Stimulated activated memory B cell treated with anti-CD40 and anti-IgM and Interleukin-4, amounts not matched to agents 10 μg/mL and 1 μg/mL and 100 μg/mL, for 72 hours (primary cell): ENCODE results near the gene SLC2A4RG.

ENCODE experiments used
- ATAC-seq: fragments of 150-1000 bp; cut with Tn5 transposase; 2 replicates; pipeline ENCODE4 v1.10.0; 2021
- H3K27ac Mint-ChIP-seq: one replicate; pipeline ENCODE4 v1.8.0; 2022; ENCODE audit warnings: mild to moderate bottlenecking, mixed read lengths
- H3K27me3 Mint-ChIP-seq: one replicate; pipeline ENCODE4 v1.8.0; 2022; ENCODE audit warnings: mixed read lengths
- H3K36me3 Mint-ChIP-seq: one replicate; pipeline ENCODE4 v1.8.0; 2022; ENCODE audit warnings: mixed read lengths
- H3K4me1 Mint-ChIP-seq: one replicate; pipeline ENCODE4 v1.8.0; 2022; ENCODE audit warnings: mixed read lengths
- H3K4me3 Mint-ChIP-seq: one replicate; pipeline ENCODE4 v1.8.0; 2022; ENCODE audit warnings: mild to moderate bottlenecking, moderate library complexity, mixed read lengths
- H3K9me3 Mint-ChIP-seq: one replicate; pipeline ENCODE4 v1.8.0; 2022; ENCODE audit warnings: mixed read lengths

SLC2A4RG gene

DNA sequence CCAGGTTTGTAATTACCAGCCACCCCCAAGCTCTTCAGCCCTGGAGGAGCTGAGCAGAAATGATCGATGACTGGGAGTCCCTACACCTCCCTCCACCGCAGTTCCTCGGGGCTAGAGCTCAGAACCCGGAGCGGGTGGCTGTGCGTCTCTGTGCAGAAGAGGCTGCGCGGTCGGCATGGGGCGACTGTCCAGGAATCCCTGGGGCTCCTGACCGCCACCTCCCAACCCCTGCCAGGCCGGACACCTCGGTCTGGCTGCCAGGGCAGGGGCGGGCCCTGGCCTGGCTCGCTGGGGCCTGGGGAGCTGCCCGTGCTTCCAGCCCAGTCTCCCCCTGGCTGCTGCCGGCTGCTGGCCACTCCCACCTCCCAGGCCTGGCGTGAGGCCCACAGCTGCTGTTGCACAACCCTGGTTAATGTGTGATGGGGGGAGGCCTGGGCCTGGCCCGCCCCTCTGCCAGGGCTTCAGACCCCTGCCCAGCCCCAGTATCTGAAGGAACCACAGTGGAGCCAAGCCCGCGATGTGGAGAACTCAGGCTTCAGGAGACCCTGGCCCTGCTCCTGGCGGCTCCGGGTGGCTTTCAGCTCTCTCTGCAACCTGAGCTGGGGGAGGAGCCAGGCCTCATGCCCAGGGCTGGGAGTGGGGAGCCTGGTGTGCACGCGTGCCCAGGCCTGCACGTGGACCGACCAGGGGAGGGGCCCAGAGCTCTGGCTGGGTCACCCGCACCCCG, 1.2 kb downstream of the SLC2A4RG start:
- no peaks in the 10 kb centered on the region for H3K9me3 Mint-ChIP-seq
- H3K36me3 Mint-ChIP-seq, result no peaks in the 10 kb centered on the region
- H3K27ac Mint-ChIP-seq, result no peak overlapping the region
- ATAC-seq, result no peak
- H3K27me3 Mint-ChIP-seq, result no peaks in the 10 kb centered on the region
- H3K4me1 Mint-ChIP-seq, result peaks cover 22% of the 10 kb centered on the region
- peak overlapping the region; percentile 60 for H3K4me3 Mint-ChIP-seq

DNA sequence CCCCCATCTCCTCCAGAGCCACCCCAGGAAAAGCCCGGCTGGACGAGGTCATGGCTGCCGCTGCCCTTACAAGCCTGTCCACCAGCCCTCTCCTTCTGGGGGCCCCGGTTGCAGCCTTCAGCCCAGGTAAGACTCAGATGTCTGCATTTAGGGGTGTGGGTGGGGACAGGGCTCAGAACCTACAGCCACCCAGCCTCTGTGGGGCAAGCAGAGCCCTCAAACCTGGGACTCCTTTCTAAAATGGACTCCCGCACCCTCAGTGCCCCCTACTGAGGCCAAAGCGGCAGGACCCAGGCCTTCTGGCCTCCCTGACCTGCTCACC, 1.7 kb downstream of the SLC2A4RG start:
- no peak overlapping the region for H3K27ac Mint-ChIP-seq
- H3K4me3 Mint-ChIP-seq, result peak overlapping the region; percentile 50
- H3K27me3 Mint-ChIP-seq, result no peaks in the 10 kb centered on the region
- H3K4me1 Mint-ChIP-seq, result peaks cover 17% of the 10 kb centered on the region
- ATAC-seq, result no peak
- no peaks in the 10 kb centered on the region for H3K9me3 Mint-ChIP-seq
- no peaks in the 10 kb centered on the region for H3K36me3 Mint-ChIP-seq

DNA sequence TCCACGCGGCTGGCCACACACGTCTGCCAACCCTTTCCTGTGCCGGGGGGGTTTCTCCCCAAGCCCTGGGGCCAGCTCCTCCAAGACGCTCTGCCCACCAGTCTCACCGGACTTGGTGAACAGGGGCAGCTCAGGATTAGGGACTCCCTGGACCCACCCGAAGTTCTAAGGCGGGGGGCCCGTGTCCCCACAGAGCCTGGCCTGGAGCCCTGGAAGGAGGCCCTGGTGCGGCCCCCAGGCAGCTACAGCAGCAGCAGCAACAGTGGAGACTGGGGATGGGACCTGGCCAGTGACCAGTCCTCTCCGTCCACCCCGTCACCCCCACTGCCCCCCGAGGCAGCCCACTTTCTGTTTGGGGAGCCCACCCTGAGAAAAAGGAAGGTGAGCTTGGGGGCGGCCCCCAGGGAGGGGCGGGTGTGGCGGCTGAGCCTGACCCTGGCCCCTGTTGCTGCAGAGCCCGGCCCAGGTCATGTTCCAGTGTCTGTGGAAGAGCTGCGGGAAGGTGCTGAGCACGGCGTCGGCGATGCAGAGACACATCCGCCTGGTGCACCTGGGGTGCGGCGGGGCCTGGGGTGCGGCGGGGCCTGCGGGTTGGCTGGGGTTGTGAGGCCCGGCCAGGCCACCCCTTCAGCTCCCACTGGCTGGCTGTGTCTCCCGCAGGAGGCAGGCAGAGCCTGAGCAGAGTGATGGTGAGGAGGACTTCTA, 2.3 kb downstream of the SLC2A4RG start:
- Mint-ChIP-seq H3K4me3 (peak overlapping the region; percentile 50), H3K27me3 (no peaks in the 10 kb centered on the region), H3K27ac (no peak overlapping the region), H3K9me3 (no peaks in the 10 kb centered on the region), H3K36me3 (no peaks in the 10 kb centered on the region), H3K4me1 (peaks cover 12% of the 10 kb centered on the region)
- no peak for ATAC-seq

GRCh38 chr20:63742381-63743024, 2.9 kb downstream of the SLC2A4RG start:
- Mint-ChIP-seq H3K36me3 (no peaks in the 10 kb centered on the region), H3K4me1 (peaks cover 6% of the 10 kb centered on the region), H3K4me3 (no peak overlapping the region), H3K27ac (no peak overlapping the region), H3K9me3 (no peaks in the 10 kb centered on the region), H3K27me3 (no peaks in the 10 kb centered on the region)
- no peak for ATAC-seq

DNA sequence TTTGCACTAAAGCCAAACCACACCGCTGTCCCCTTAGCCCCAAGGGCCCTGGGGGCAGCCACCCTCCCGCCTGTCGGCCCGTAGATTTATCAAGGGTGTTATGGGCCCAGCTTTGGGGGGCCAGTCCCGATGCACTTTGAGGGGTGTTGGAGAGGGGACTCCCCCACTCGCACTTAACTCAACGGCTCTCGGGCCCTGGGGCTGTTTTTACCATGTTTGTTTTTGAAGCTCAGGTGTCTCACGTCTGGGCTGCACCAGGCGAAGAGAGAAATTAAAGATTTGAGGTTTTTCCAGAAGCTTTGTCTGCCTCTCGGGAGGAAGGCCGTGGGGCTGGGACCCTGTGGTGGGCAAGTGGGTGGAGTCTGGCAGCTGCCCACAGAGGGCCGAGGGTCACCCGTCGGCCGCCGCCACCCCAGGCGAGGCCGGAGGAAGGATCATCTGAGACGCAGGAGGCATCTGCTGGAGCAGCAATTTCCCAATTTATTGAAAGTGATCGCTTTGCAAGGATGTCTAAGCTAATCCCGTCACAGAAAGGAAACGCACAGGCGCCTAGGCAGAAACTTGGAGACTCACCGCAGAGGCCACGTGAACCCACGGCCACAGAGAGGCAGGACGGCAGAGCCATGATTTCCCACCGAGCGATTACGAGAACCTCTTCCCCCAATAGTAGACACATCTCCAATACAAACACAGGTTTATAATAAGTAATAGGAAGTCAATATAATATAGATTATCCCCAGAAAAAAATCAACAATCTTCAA, 3.8 kb downstream of the SLC2A4RG start:
- no peaks in the 10 kb centered on the region for H3K9me3 Mint-ChIP-seq
- ATAC-seq, result no peak
- H3K4me3 Mint-ChIP-seq, result no peak overlapping the region
- no peaks in the 10 kb centered on the region for H3K36me3 Mint-ChIP-seq
- peaks cover 4% of the 10 kb centered on the region for H3K4me1 Mint-ChIP-seq
- H3K27me3 Mint-ChIP-seq, result no peaks in the 10 kb centered on the region
- no peak overlapping the region for H3K27ac Mint-ChIP-seq

DNA sequence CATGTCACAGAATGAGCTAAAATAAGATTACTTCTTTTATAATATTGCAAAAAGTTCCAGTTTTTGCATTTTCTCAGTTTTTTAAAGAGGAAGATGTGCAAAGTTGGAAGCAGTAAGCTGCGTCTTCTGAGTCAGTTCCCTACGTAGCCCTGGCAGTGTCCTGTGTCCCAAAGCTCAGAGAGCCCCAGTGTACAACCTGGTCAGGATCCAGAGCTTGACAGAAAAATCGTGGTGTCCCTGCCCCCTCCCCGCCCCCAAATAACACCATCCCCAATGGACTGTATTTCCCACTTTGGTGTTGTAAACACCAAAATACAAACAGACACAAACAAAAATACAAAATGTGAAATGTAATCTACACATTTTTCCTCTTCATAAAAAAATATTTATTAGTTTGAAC, 4.6 kb downstream of the SLC2A4RG start:
- Mint-ChIP-seq H3K9me3 (no peaks in the 10 kb centered on the region), H3K27ac (no peak overlapping the region), H3K4me3 (no peak overlapping the region), H3K27me3 (no peaks in the 10 kb centered on the region), H3K4me1 (no peaks in the 10 kb centered on the region), H3K36me3 (no peaks in the 10 kb centered on the region)
- ATAC-seq, result no peak

DNA sequence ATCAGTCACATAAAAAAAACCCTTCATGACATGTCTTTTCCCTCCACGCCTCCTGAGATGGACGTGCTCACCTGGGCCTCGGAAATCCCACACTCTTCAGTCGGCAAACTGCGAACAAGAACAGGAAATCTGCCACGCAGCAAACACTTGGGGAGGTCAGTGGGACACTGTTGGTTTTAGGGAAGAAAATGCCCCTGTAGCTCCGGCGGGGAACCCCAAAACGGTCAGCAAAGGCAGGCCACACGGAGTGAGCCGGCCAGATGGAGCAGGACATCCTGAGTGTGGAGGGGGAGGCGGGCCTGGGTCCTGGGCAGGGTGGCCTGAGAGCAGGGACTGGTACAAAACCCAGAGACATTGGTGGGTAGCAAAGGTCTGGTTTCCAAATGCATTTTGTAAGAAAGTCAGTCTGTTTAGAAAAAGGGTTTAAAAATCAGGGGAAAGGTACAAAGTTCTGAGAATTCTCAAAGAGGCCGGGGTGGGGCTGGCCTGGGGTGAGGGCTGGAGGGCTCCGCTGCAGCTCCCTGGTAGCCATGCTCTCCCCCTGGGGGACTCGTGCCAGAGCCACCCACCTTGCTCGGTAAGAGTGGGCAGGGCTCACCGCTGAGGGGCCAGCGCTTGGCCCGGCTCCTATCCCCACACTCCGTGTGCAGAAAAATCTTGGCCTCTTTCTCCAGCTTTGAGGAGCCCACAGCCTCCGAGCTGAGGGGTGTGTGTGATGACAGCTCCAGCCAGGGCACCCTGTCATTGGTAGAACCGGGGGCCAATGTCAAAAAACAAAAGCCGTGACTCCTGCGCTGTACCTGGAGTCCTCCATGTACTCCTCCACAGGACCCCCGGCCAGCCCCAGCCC, 5.2 kb downstream of the SLC2A4RG start:
- Mint-ChIP-seq H3K4me1 (no peaks in the 10 kb centered on the region), H3K4me3 (no peak overlapping the region), H3K36me3 (no peaks in the 10 kb centered on the region), H3K27me3 (no peaks in the 10 kb centered on the region), H3K27ac (no peak overlapping the region), H3K9me3 (no peaks in the 10 kb centered on the region)
- ATAC-seq, result no peak

- ATAC-seq, result no peak
- H3K36me3 Mint-ChIP-seq, result no peaks in the 10 kb centered on the region
- H3K27ac Mint-ChIP-seq, result no peak overlapping the region
- no peaks in the 10 kb centered on the region for H3K27me3 Mint-ChIP-seq
- H3K9me3 Mint-ChIP-seq, result no peaks in the 10 kb centered on the region
- H3K4me1 Mint-ChIP-seq, result no peaks in the 10 kb centered on the region
- no peak overlapping the region for H3K4me3 Mint-ChIP-seq
Measured at GRCh38 chr20:63745424-63745805, 5.8 kb downstream of the SLC2A4RG start.

- Mint-ChIP-seq H3K9me3 (no peaks in the 10 kb centered on the region), H3K27me3 (no peaks in the 10 kb centered on the region), H3K27ac (no peak overlapping the region), H3K4me1 (no peaks in the 10 kb centered on the region), H3K36me3 (no peaks in the 10 kb centered on the region), H3K4me3 (no peak overlapping the region)
- no peak for ATAC-seq
Measured at GRCh38 chr20:63745961-63746731, 6.6 kb downstream of the SLC2A4RG start.

- no peaks in the 10 kb centered on the region for H3K36me3 Mint-ChIP-seq
- no peaks in the 10 kb centered on the region for H3K27me3 Mint-ChIP-seq
- no peaks in the 10 kb centered on the region for H3K4me1 Mint-ChIP-seq
- H3K27ac Mint-ChIP-seq, result no peak overlapping the region
- ATAC-seq, result no peak
- no peak overlapping the region for H3K4me3 Mint-ChIP-seq
- H3K9me3 Mint-ChIP-seq, result no peaks in the 10 kb centered on the region
Measured at GRCh38 chr20:63746751-63747315, 7.3 kb downstream of the SLC2A4RG start.

GRCh38 chr20:63747622-63748069, 8.1 kb downstream of the SLC2A4RG start:
- Mint-ChIP-seq H3K27me3 (no peaks in the 10 kb centered on the region), H3K36me3 (no peaks in the 10 kb centered on the region), H3K4me1 (no peaks in the 10 kb centered on the region), H3K27ac (no peak overlapping the region), H3K4me3 (no peak overlapping the region), H3K9me3 (peaks cover 2% of the 10 kb centered on the region)
- peak; percentile 13 for ATAC-seq

GRCh38 chr20:63748070-63748933, 8.7 kb downstream of the SLC2A4RG start:
- Mint-ChIP-seq H3K36me3 (no peaks in the 10 kb centered on the region), H3K27me3 (no peaks in the 10 kb centered on the region), H3K4me1 (no peaks in the 10 kb centered on the region), H3K27ac (no peak overlapping the region), H3K9me3 (peaks cover 2% of the 10 kb centered on the region), H3K4me3 (no peak overlapping the region)
- ATAC-seq, result no peak

DNA sequence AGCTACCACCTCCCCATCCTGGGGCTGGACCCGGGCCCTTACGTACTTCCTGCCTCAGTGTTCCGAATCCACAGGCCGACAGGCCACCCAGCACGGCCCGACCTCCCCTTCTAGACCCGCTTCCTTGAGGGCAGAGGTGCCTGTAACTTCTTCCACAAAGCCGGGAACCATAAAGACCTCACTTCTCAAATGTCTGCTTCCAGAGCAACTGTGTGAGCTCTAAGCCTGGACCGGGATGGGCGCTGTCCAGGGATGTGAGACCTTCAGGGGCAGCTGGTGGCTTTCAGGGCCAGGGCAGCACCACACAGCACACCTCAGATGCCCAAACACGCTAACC, 9.3 kb downstream of the SLC2A4RG start:
- no peaks in the 10 kb centered on the region for H3K27me3 Mint-ChIP-seq
- H3K36me3 Mint-ChIP-seq, result no peaks in the 10 kb centered on the region
- ATAC-seq, result no peak
- peaks cover 2% of the 10 kb centered on the region for H3K9me3 Mint-ChIP-seq
- H3K4me3 Mint-ChIP-seq, result no peak overlapping the region
- H3K27ac Mint-ChIP-seq, result no peak overlapping the region
- no peaks in the 10 kb centered on the region for H3K4me1 Mint-ChIP-seq
